ENCODE results near the gene MTFMT.

- TF ChIP-seq GATA3 (IDR thresholded peaks at IDR 0.05; ENCODE audit: low read depth, low read length) (no peak), GATA2 (IDR thresholded peaks at IDR 0.05; ENCODE audit: low read depth, low read length) (no peak)
These were observed 20.0 kb upstream of the MTFMT start for GRCh38 chr15:65049418-65049840.
